Fibroblast of gingiva (primary cell): ENCODE results near the gene NDFIP2.

Source experiments
- DNase-seq: peaks from one replicate; pipeline ENCODE4 v3.0.0-alpha.2; 2011; ENCODE audit warnings: low read depth

Gene NDFIP2

DNA sequence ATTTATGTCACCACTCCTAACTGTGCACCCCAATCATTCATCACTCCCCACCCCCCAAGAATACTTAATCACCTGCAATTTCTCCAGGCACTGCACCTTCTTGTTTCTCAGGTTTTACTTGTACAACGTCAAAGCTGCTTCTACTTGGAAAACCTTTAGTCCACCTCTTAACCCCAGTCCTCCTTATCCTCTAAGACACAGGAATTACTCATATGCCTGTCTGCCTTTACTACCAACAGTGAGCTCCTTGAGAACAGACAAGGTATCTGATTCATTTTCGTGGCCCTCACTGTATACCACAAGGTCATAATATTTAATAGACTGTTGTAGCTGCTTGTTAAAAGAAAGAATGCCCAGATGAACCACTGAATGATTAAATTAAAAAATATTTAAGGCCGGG, 21.0 kb upstream of the NDFIP2 start:
- DNase-seq: no peak

GRCh38 chr13:79462895-79463294, 18.1 kb upstream of the NDFIP2 start:
- no peak for DNase-seq

GRCh38 chr13:79463604-79464003, 17.4 kb upstream of the NDFIP2 start:
- DNase-seq: no peak

DNA sequence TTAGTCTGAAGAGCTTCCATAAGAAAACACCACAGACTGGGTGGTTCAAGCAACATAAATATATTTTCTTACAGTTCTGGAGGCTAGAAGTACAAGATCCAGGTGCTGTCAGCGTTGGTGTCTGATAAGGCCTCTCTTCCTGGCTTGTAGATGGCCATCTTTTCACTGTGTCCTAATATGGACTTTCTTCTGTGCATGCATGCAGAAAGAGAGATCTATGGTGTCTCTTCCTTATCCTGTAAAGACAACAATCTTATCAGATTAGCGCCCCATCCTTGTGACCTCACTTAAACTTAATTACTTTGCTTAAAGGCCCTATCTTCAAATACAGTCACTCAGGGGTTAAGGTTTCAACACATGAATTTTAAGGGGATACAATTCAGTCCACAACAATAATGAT, 14.1 kb upstream of the NDFIP2 start:
- DNase-seq: no peak

DNA sequence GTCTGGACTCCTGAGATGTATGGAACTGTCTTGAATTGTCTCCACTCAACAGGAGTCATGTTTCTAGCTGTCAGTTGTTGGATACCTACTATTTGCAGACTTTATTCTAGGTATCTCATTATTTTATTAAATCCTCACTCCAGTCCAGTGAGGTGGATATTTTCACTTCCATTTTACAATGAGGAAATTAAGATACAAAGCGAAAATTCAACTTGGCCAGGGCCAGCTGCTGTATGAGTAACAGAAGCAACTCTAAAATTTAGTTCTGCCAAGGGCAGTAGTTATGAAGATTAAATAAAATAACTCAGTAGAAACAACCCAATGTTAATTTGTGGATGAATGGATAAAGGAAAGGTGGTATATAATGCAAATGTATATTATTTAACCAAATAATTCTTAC, 12.6 kb upstream of the NDFIP2 start:
- DNase-seq: no peak

DNA sequence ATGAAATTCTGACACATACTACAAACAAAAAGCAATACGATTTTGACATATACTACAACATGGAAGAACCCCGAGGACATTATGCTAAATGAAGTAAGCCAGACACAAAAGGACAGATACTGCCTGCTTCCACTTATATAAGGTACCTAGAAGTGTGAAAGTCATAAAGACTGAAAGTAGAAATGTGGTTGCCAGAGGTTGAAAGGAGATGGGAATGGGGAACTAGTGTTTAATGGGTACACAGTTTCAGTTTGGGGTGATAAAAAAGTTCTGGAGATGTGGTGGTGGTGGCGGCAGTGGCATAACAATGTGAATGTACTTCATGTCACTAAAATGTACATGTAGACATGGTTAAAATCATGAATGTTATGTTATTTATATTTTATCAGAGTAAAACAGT, 12.1 kb upstream of the NDFIP2 start:
- no peak for DNase-seq

DNA sequence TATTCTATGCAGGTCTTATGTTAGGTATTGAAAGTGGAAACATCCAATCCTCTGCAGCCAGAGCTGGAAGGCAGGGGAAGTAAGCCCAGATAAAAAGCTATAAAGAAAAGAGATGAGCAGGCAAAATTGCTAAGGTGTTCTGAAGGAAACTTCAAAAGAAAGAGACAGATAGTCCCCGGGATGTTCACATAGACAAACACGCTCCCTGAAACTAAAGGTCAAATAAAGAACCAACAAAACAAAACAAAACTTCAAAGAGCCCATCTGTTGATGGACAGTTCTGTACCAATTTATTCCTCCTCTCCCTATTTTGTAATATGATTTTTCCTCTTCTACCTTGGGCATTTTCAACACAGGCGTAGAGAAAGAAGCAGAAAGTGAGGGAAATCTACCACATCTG, 11.3 kb upstream of the NDFIP2 start:
- DNase-seq: no peak

- DNase-seq: no peak
These were observed 10.3 kb upstream of the NDFIP2 start for GRCh38 chr13:79470666-79471065.

DNA sequence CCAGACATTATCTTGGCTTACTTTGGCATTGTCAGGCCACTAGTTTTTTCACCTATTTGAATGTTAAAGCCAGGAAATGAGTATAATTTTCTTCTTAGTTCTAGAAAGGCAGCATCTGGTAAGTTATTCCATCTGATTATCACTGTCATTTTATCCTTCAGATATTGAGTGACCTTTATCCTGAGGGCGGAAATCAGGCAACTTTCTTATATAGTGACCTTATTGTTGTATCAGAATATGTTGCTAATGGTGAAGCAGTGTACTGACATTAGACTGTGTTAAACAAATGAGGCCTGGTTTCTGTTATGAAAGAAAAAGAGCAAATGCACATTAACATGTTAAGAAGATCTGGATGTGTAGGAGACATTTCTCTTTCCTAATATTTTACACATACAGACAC, 5.4 kb upstream of the NDFIP2 start:
- DNase-seq: no peak

- DNase-seq: no peak
These were observed 3.0 kb upstream of the NDFIP2 start for GRCh38 chr13:79477968-79478367.

- no peak for DNase-seq
These were observed 1.1 kb upstream of the NDFIP2 start for GRCh38 chr13:79479882-79480281.

DNA sequence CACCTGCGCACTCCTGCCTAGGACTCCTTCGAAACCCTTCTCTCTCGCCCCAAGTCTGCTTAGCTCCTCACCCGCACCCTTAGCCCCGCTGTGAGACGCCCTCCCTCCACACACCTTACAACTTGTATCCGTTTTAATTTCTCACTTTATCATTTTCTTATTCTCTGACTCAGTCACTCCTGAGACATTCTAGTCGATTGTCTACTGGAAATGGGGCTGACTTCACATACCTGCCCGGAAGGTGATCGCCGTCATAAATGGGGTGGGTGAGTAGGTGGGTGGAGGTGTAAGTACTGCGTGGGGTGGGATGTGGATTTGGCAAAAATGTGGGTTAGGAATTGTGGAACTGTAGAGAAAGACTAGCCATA, 714 bp downstream of the NDFIP2 start:
- DNase-seq: no peak

DNA sequence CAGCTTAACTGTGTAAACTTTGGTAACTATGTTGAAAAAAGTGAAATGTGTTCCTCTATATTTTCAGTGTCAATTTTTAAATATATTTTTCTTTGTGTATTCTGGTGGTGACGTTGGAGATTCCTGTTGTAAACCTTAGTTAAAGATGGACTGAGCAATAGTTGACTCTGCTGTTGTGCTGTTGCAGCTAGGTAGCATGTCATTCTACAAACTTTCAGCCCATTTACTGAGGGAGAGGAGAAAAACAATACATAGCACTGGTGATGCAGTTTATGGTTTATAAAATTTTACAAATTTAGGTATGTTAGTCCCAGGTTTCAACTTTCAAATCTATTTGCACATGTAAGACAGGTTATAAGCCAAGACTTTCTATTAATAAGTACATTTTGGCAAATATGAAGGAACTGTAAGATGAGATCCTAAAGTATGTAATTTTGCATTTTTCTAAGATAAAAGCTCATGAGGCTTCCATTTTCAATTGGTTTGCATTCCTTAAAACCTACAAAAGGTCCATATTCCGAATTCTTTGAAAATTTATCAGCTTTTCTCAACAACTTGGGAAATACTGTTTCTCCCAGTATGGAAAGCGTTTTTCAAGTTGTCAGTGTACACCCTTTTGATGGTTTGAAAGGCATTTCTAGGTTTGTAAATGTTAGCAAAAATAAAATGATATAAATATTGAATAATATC, 1.5 kb downstream of the NDFIP2 start:
- DNase-seq: no peak

DNA sequence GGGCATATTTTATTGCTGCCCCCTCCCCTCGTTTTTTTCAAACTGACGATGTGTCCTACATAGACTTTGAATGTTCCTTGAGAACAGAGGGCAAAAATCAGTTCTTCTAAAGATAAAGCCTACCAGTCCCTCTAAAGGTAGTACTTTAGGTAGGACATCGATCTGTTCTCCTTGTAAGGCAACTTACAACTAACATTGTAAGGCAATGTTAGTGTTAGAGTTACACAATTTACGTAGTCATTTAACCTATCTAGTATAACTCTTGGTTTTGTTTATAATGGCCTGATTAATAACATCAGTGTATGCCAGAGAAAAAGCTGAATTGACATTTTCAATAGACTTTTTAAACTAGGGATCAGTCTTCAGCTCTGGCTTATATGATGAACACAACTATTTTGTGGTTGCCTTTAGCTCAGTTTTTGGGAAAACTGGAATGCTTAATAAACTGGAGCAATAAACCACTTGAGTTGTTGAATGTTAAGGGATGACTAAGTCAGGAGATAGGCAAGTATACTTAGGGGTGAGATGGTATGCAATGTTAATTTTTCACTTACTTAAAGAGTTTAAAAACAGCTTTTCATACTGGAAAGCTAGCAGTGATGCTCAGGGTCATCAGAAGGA, 2.2 kb downstream of the NDFIP2 start:
- DNase-seq: no peak

- peak; percentile 75 for DNase-seq
These were observed 4.3 kb downstream of the NDFIP2 start for GRCh38 chr13:79485014-79485811.

- DNase-seq: no peak
These were observed 5.7 kb downstream of the NDFIP2 start for GRCh38 chr13:79486433-79487188.

DNA sequence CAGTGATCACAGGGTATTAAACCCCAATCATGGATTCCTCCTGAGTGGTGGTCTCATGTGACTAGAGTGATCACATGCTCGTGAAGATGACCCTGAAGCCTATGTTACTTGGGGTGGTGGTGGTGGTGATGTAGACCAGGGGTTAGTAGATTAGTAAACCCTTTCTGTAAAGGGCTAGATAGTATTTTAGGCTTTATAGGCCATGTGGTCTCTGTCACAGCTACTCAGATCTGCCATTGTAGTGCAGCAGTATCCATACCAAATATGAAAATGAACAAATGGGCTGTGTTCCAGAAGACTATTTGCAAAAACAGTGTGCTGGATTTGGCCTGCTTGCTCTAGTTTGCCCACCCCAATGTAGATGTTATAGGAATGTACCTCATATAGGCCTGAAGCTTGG, 9.4 kb downstream of the NDFIP2 start:
- no peak for DNase-seq

- no peak for DNase-seq
These were observed 9.9 kb downstream of the NDFIP2 start for GRCh38 chr13:79490824-79491223.

DNA sequence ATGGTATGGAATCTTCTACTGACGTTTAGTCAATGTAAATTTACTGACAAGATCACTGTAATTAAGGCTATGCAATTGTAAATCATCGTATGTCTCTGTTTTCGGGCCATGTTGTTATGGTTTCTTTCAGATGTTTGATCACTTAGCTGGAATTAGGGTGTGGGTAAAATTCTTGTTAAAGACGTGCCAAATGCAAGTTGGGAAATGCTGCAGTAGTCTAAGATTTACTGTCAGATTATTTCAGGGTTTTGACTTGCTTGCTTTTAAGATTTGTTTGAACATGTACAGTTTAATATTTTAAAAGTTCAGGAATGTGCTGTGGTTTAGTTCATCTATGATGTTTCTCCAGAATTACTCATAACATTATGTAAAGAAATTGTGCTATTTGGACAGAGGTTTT, 10.8 kb downstream of the NDFIP2 start:
- DNase-seq: peak; percentile 84

DNA sequence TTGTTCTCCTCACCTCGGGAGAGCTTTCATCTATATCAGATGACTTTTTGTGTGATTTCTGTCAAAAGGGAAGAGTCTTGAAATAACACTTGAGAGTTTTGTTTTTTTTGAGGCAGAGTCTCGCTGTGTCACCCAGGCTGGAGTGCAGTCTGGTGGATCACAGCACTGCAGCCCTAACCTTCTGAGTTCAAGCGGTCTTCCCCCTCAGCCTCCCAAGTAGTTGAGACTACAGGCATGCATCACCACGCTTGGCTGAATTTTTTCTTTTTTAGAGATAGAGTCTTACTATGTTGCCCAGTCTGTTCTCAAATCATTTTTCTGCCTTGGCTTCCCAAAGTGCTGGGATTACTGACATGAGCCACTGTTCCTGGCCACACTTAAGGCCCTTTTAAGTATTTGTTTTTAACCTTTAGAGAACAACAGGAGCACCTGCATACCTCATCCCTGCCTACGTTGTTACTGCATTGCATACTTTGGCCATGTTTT, 11.4 kb downstream of the NDFIP2 start:
- no peak for DNase-seq

DNA sequence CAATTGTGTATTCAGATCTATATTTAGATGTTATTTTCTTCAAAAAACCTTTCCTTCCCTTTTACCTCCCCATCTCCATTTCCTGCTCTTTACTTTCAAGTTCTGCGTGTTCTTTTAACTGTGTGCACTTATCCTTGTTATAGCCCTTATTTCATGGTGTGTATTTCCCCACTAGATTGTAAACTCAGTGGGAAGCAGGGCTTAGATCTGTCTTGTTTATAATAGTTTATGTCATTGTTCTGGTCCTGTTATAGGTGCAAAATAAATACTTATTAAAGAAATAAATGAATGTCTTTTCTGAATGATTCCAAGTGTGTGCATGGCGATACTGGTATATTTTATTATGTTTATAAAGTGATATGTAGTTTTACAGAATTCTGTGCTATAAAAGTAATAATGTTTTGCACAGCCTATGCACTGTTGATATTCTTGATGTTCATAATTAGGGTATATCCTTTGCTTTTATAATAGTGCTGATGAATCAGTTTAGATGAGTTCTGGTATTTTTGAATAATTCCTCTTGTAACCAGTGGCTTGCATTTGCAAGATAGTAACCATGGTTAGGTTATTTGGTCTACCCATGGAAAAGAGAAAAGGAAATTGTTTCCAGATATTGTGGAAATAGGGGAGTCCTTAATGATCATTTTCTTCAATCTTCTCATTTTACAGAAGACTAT, 12.1 kb downstream of the NDFIP2 start:
- DNase-seq: no peak

DNA sequence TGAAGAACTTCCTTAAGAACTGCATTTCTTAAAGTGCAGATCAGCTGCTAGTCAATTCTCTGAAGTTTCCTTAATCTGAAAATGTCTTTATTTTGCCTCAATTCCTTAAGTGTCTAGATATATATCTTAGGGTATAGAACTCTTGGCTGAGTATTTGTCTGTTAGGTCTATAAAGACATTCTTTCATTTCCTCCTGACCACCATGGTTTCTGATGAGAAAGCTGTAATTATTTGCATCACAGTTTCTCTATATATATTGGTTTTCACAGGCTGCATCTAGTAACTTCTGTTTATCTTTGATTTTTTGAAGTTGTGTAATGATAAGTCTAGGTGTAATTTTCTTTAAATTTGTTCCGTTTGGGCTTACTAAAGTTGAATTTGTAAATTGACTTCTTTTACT, 15.2 kb downstream of the NDFIP2 start:
- DNase-seq: no peak
